Liver (tissue), 9 donors: ENCODE measurements around the gene NR4A1. TPM values are rescaled to one million over a fixed set of nuclear protein-coding genes. Genes with fewer than 3 reads are reported as not detected.
"Not testable (repeated sequence)": the region's sequence is repeated elsewhere in the genome, so short reads cannot be mapped to it uniquely, and the experiment has no call there.

Experiments
- DNase-seq: peaks from one replicate; pipeline ENCODE4 v3.0.0-alpha.2; 2017; ENCODE audit warnings: low spot score
- H3K27ac ChIP-seq, 2 donors: one replicate each; pipeline ENCODE4 v1.7.0; 2013; ENCODE audit warnings: inconsistent platforms in 2 of 2, low read length in 2 of 2, control low read depth in 1 of 2, low read depth in 1 of 2, mild to moderate bottlenecking in 1 of 2
- H3K27me3 ChIP-seq, 4 donors: one replicate each; pipeline versions ENCODE4 v1.6.1 to v1.7.0; 2013; ENCODE audit warnings: low read length in 3 of 4, inconsistent platforms in 1 of 4, mild to moderate bottlenecking in 1 of 4, moderate library complexity in 1 of 4; ENCODE audit not compliant: control insufficient read depth in 4 of 4, insufficient read depth in 4 of 4
- H3K36me3 ChIP-seq, 4 donors: one replicate each; pipeline versions ENCODE4 v1.6.1 to v1.7.0; 2013; ENCODE audit warnings: low read length in 3 of 4, mild to moderate bottlenecking in 3 of 4, low read depth in 1 of 4, moderate library complexity in 1 of 4; ENCODE audit not compliant: control insufficient read depth in 4 of 4, insufficient read depth in 3 of 4
- H3K4me1 ChIP-seq, 4 donors: one replicate each; pipeline versions ENCODE4 v1.6.1 to v1.7.0; 2013; ENCODE audit warnings: low read length in 3 of 4, mild to moderate bottlenecking in 3 of 4, moderate library complexity in 1 of 4; ENCODE audit not compliant: control insufficient read depth in 4 of 4, insufficient read depth in 4 of 4
- H3K4me3 ChIP-seq, 3 donors: one replicate each; pipeline versions ENCODE4 v1.6.1 to v1.7.0; 2013; ENCODE audit warnings: low read length in 3 of 3, control low read depth in 1 of 3, low read depth in 1 of 3, mild to moderate bottlenecking in 1 of 3
- H3K9ac ChIP-seq, 2 donors: one replicate each; pipeline ENCODE4 v1.7.0; 2013; ENCODE audit warnings: low read length in 2 of 2, mild to moderate bottlenecking in 2 of 2, moderate library complexity in 2 of 2, control low read depth in 1 of 2, low read depth in 1 of 2
- H3K9me3 ChIP-seq, 4 donors: one replicate each; pipeline versions ENCODE4 v1.6.1 to v1.7.0; 2013; ENCODE audit warnings: low read length in 3 of 4; ENCODE audit not compliant: control insufficient read depth in 4 of 4
- HNF4A ChIP-seq, 2 donors: conservative IDR thresholded peaks; 2 replicates each; pipeline ENCODE4 v1.6.1; 2016; ENCODE audit warnings: antibody characterized with exemption in 2 of 2, mild to moderate bottlenecking in 2 of 2
- HNF4G ChIP-seq: IDR thresholded peaks from 2 replicates; pipeline ENCODE4 v1.6.1; 2016; ENCODE audit warnings: antibody characterized with exemption
- WGBS: extraction: QIAGEN DNeasy Blood & Tissue Kit; methylation state at CpG from one replicate; pipeline ENCODE4 v1.1.7; 2013; 5-methylcytosine and 5-hydroxymethylcytosine counted together
- polyA plus RNA-seq, 2 donors: library from polyadenylated mRNA; stranded (reverse) in 1 of 2; unstranded in 1 of 2; fragments of 200-250 nt in 1 of 2; fragments of >200 nt in 1 of 2; fragmentation: Nextera tagmentation in 1 of 2; extraction: Ambion mirVana in 1 of 2; gene quantifications; one replicate each; pipeline versions ENCODE4 v1.2.1 to v1.2.3, GENCODE V29; 2013 to 2015
- total RNA-seq, 2 donors: library from RNA; depleted of rRNA; stranded (reverse); fragments of >200 nt; gene quantifications; one replicate each; pipeline ENCODE4 v1.2.3, GENCODE V29; 2014
- donor health status: healthy.
- donor health status: healthy.
- donor health status: healthy.
- donor health status: healthy.
- donor health status: healthy.

NR4A1 gene
- total and polyA plus RNA-seq, 4 donors = 0.79 to 5.8 (median 3.4) TPM

- not testable (repeated sequence) for H3K27ac ChIP-seq, H3K36me3 ChIP-seq, H3K9me3 ChIP-seq, H3K9ac ChIP-seq, H3K4me1 ChIP-seq, H3K27me3 ChIP-seq, DNase-seq, H3K4me3 ChIP-seq
- TF ChIP-seq HNF4G (peak; percentile 13), HNF4A (conservative IDR thresholded peaks at IDR 0.05) (peak; percentile 35 to 62)
- 78% methylated on average over 10 of the region's 10 CpGs for WGBS
These were observed 53.3 kb downstream of the NR4A1 start for GRCh38 chr12:52104431-52105089.

Other genes starting within 250 kb of the NR4A1 start
- gene FIGNL2, start 202.7 kb upstream of the NR4A1 start, total RNA-seq = under 1 TPM; 0.33 to 0.70 TPM
- gene FIGNL2, start 202.7 kb upstream of the NR4A1 start, polyA plus RNA-seq = under 1 TPM; 0.06 to 0.33 TPM
- gene ANKRD33, start 163.3 kb upstream of the NR4A1 start, total RNA-seq = not detected
- gene ANKRD33, start 163.3 kb upstream of the NR4A1 start, polyA plus RNA-seq = not detected
- gene ACVRL1, start 143.9 kb upstream of the NR4A1 start, total RNA-seq = 1 to 10 TPM; 7.5 to 7.9 TPM
- 1 to 10 TPM; 3.1 to 4.7 TPM for gene ACVRL1, start 143.9 kb upstream of the NR4A1 start, polyA plus RNA-seq
- 10 to 100 TPM in 1 of 2 donors, 1 to 10 TPM in 1; 7.4 to 21.9 TPM for gene ACVR1B, start 99.7 kb upstream of the NR4A1 start, total RNA-seq
- gene ACVR1B, start 99.7 kb upstream of the NR4A1 start, polyA plus RNA-seq = 10 to 100 TPM in 1 of 2 donors, 1 to 10 TPM in 1; 4.0 to 16.5 TPM
- 1 to 10 TPM; 1.9 to 9.9 TPM for gene TAMALIN, start 44.5 kb upstream of the NR4A1 start, total RNA-seq
- gene TAMALIN, start 44.5 kb upstream of the NR4A1 start, polyA plus RNA-seq = 1 to 10 TPM; 1.1 to 3.1 TPM
- 10 to 100 TPM; 12.9 to 28.4 TPM for gene ATG101, start 18.5 kb downstream of the NR4A1 start, total RNA-seq
- 10 to 100 TPM; 30.5 to 31.8 TPM for gene ATG101, start 18.5 kb downstream of the NR4A1 start, polyA plus RNA-seq
- under 1 TPM in 1 of 2 donors, not detected in 1; 0.50 TPM for gene SMIM41, start 28.3 kb downstream of the NR4A1 start, total RNA-seq
- gene SMIM41, start 28.3 kb downstream of the NR4A1 start, polyA plus RNA-seq = under 1 TPM; 0.03 to 0.24 TPM
- gene KRT80, start 140.6 kb downstream of the NR4A1 start, total RNA-seq = under 1 TPM; 0.05 to 0.08 TPM
- under 1 TPM; 0.04 to 0.12 TPM for gene KRT80, start 140.6 kb downstream of the NR4A1 start, polyA plus RNA-seq
- 1 to 10 TPM in 1 of 2 donors, under 1 TPM in 1; 0.37 to 8.0 TPM for gene KRT7, start 181.8 kb downstream of the NR4A1 start, total RNA-seq
- 1 to 10 TPM; 6.0 to 9.9 TPM for gene KRT7, start 181.8 kb downstream of the NR4A1 start, polyA plus RNA-seq
- gene KRT86, start 223.2 kb downstream of the NR4A1 start, total RNA-seq = under 1 TPM in 1 of 2 donors, not detected in 1; 0.08 TPM
- not detected for gene KRT86, start 223.2 kb downstream of the NR4A1 start, polyA plus RNA-seq
- not detected for gene KRT81, start 240.1 kb downstream of the NR4A1 start, total RNA-seq
- gene KRT81, start 240.1 kb downstream of the NR4A1 start, polyA plus RNA-seq = not detected